Measurements from ENCODE around the gene PRCD. TPM values are rescaled to one million over a fixed set of nuclear protein-coding genes. Genes with fewer than 3 reads are reported as not detected.

PRCD gene
- 4.2 and 9.4 TPM in 2 replicates for total RNA-seq (ENCODE audit: low replicate concordance)

GRCh38 chr17:76539631-76540271, at the start of gene PRCD:
Gene PRCD (plus strand): TSS chr17:76540044. CDS start chr17:76540142, 98 bp downstream.
- no peak for DNase-seq (ENCODE audit: low read depth)
- no peak for TF ChIP-seq CTCF (IDR thresholded peaks at IDR 0.05; ENCODE audit: insufficient read depth, low read length)
- peak within 1 kb of the TSS; percentile 60 for H3K4me3 ChIP-seq (ENCODE audit: low read depth, low read length)

GRCh38 chr17:76490112-76490710, 49.6 kb upstream of the PRCD start:
- H3K4me3 ChIP-seq (ENCODE audit: low read depth, low read length): no peak overlapping the region
- no peak for DNase-seq (ENCODE audit: low read depth)
- TF ChIP-seq CTCF (IDR thresholded peaks at IDR 0.05; ENCODE audit: insufficient read depth, low read length): no peak

GRCh38 chr17:76491271-76492122, 48.3 kb upstream of the PRCD start:
- no peak for DNase-seq (ENCODE audit: low read depth)
- no peak for TF ChIP-seq CTCF (IDR thresholded peaks at IDR 0.05; ENCODE audit: insufficient read depth, low read length)

GRCh38 chr17:76492123-76492988, 47.5 kb upstream of the PRCD start:
- no peak for TF ChIP-seq CTCF (IDR thresholded peaks at IDR 0.05; ENCODE audit: insufficient read depth, low read length)
- no peak for DNase-seq (ENCODE audit: low read depth)
- H3K4me3 ChIP-seq (ENCODE audit: low read depth, low read length): no peak overlapping the region

More at GRCh38 chr17:76491271-76492122, 48.3 kb upstream of the PRCD start:
- H3K4me3 ChIP-seq (ENCODE audit: low read depth, low read length): no peak overlapping the region

GRCh38 chr17:76492989-76493501, 46.8 kb upstream of the PRCD start:
- DNase-seq (ENCODE audit: low read depth): peak; percentile 50
- H3K4me3 ChIP-seq (ENCODE audit: low read depth, low read length): no peak overlapping the region
- TF ChIP-seq CTCF (IDR thresholded peaks at IDR 0.05; ENCODE audit: insufficient read depth, low read length): no peak

All from fibroblast of the aortic adventitia (primary cell).